CD8-positive, alpha-beta memory T cell (primary cell): ENCODE data around the gene NEK7. TPM values are rescaled to one million over a fixed set of nuclear protein-coding genes. Genes with fewer than 3 reads are reported as not detected.
"Not testable (repeated sequence)": the region's sequence is repeated elsewhere in the genome, so short reads cannot be mapped to it uniquely, and the experiment has no call there.

Experiments used
- CTCF ChIA-PET: fragments of 350-600 bp; sonication (Branson Sonifier 250); formaldehyde crosslinking; loops from one replicate; lab custom pipeline; 2021; ENCODE audit warnings: antibody characterized with exemption; lab: Charles Lee
- POLR2A ChIA-PET: fragments of 350-600 bp; sonication (Branson Sonifier 250); formaldehyde crosslinking; loops from one replicate; lab custom pipeline; 2021; ENCODE audit warnings: antibody characterized with exemption; lab: Charles Lee
- DNase-seq, 5 donors: peaks; one replicate each; pipeline versions ENCODE4 v3.0.0 to v3.0.0-alpha.2; 2020 to 2022; ENCODE audit warnings: mixed read lengths in 1 of 5
- H3K27ac ChIP-seq: one replicate; pipeline ENCODE4 v1.7.0; 2013; ENCODE audit warnings: low read depth, mild to moderate bottlenecking, low read length, moderate library complexity
- H3K27me3 ChIP-seq: 2 replicates; pipeline ENCODE4 v1.7.0; 2013; ENCODE audit warnings: low read length, mild to moderate bottlenecking; ENCODE audit not compliant: insufficient read depth, poor library complexity, severe bottlenecking
- H3K36me3 ChIP-seq: 2 replicates; pipeline ENCODE4 v1.7.0; 2013; ENCODE audit warnings: mild to moderate bottlenecking, low read length, moderate library complexity; ENCODE audit not compliant: insufficient read depth
- H3K4me1 ChIP-seq: 2 replicates; pipeline ENCODE4 v1.7.0; 2013; ENCODE audit warnings: mild to moderate bottlenecking, low read length, moderate library complexity; ENCODE audit not compliant: insufficient read depth
- H3K4me3 ChIP-seq: 2 replicates; pipeline ENCODE4 v1.7.0; 2013; ENCODE audit warnings: mild to moderate bottlenecking, low read length
- H3K9me3 ChIP-seq: 2 replicates; pipeline ENCODE4 v1.7.0; 2013; ENCODE audit warnings: mild to moderate bottlenecking, low read length
- H3K27ac Mint-ChIP-seq, 8 donors: one replicate each; pipeline ENCODE4 v1.8.0; 2020 to 2021; ENCODE audit warnings: mixed read lengths in 8 of 8, mild to moderate bottlenecking in 6 of 8, inconsistent platforms in 3 of 8, moderate library complexity in 3 of 8
- H3K27me3 Mint-ChIP-seq, 2 donors: one replicate each; pipeline ENCODE4 v1.8.0; 2020 to 2021; ENCODE audit warnings: mixed read lengths in 2 of 2, mild to moderate bottlenecking in 1 of 2, moderate library complexity in 1 of 2
- H3K36me3 Mint-ChIP-seq, 3 donors: one replicate each; pipeline ENCODE4 v1.8.0; 2020 to 2021; ENCODE audit warnings: mixed read lengths in 3 of 3, inconsistent platforms in 1 of 3, mild to moderate bottlenecking in 1 of 3
- H3K4me1 Mint-ChIP-seq, 3 donors: one replicate each; pipeline ENCODE4 v1.8.0; 2020 to 2021; ENCODE audit warnings: mixed read lengths in 3 of 3, inconsistent platforms in 1 of 3, mild to moderate bottlenecking in 1 of 3
- H3K4me3 Mint-ChIP-seq, 7 donors: one replicate each; pipeline ENCODE4 v1.8.0; 2020 to 2021; ENCODE audit warnings: mixed read lengths in 7 of 7, mild to moderate bottlenecking in 6 of 7, moderate library complexity in 4 of 7, inconsistent platforms in 2 of 7
- H3K9me3 Mint-ChIP-seq, 5 donors: one replicate each; pipeline ENCODE4 v1.8.0; 2020 to 2022; ENCODE audit warnings: mixed read lengths in 5 of 5, mild to moderate bottlenecking in 3 of 5, moderate library complexity in 2 of 5, inconsistent platforms in 1 of 5
- polyA plus RNA-seq: library from polyadenylated mRNA; unstranded; fragments of 300-500 nt; fragmentation: Illumina TruSeq; gene quantifications from one replicate; pipeline ENCODE4 v1.2.3, GENCODE V29; 2021
- total RNA-seq, 2 experiments: library from RNA; stranded (reverse); gene quantifications; one replicate each; pipeline ENCODE4 v1.2.3, GENCODE V29; 2021

NEK7 gene
- total and polyA plus RNA-seq, 3 experiments from 2014 or later, result 64.7 to 80.8 (median 68.6) TPM

- H3K4me3 ChIP-seq, result no peak overlapping the region
- H3K9me3 ChIP-seq, result no peaks in the 10 kb centered on the region
- ChIA-PET CTCF (no interaction called here), POLR2A (no interaction called here)
- Mint-ChIP-seq H3K9me3 (no peaks in the 10 kb centered on the region), H3K27me3 (no peaks in the 10 kb centered on the region), H3K36me3 (peaks cover 14 to 72% (median 27%) of the 10 kb centered on the region in 3 donors), H3K4me1 (peaks cover 27 to 31% (median 28%) of the 10 kb centered on the region in 3 donors), H3K4me3 (no peak overlapping the region), H3K27ac (peak overlapping the region in 1 of 8 donors; percentile 3)
- H3K27me3 ChIP-seq, result no peaks in the 10 kb centered on the region
- H3K4me1 ChIP-seq, result no peaks in the 10 kb centered on the region
- H3K36me3 ChIP-seq, result peaks cover 14% of the 10 kb centered on the region
- no peak for DNase-seq
- H3K27ac ChIP-seq, result no peak overlapping the region
Measured at GRCh38 chr1:198297281-198297680, 140.5 kb downstream of the NEK7 start.

GRCh38 chr1:198298640-198299039 lies 141.8 kb downstream of the NEK7 start:
- POLR2A ChIA-PET, result no interaction called here
- no peaks in the 10 kb centered on the region for H3K9me3 Mint-ChIP-seq
- H3K27ac ChIP-seq, result no peak overlapping the region
- H3K4me1 Mint-ChIP-seq, result peaks cover 28 to 29% (median 29%) of the 10 kb centered on the region in 3 donors
- no peak overlapping the region for H3K27ac Mint-ChIP-seq
- H3K36me3 Mint-ChIP-seq, result peaks cover 14 to 70% (median 25%) of the 10 kb centered on the region in 3 donors
- CTCF ChIA-PET, result no interaction called here
- no peak for DNase-seq
- H3K27me3 ChIP-seq, result no peaks in the 10 kb centered on the region
- peaks cover 14% of the 10 kb centered on the region for H3K36me3 ChIP-seq
- no peaks in the 10 kb centered on the region for H3K27me3 Mint-ChIP-seq
- H3K4me1 ChIP-seq, result no peaks in the 10 kb centered on the region
- no peak overlapping the region for H3K4me3 Mint-ChIP-seq
- no peak overlapping the region for H3K4me3 ChIP-seq
- H3K9me3 ChIP-seq, result no peaks in the 10 kb centered on the region

GRCh38 chr1:198300451-198300850 lies 143.7 kb downstream of the NEK7 start:
- POLR2A ChIA-PET, result no interaction called here
- no peaks in the 10 kb centered on the region for H3K9me3 ChIP-seq
- no peaks in the 10 kb centered on the region for H3K4me1 ChIP-seq
- H3K4me3 ChIP-seq, result no peak overlapping the region
- H3K9me3 Mint-ChIP-seq, result no peaks in the 10 kb centered on the region
- no peaks in the 10 kb centered on the region for H3K27me3 ChIP-seq
- CTCF ChIA-PET, result no interaction called here
- DNase-seq, result no peak
- H3K27me3 Mint-ChIP-seq, result no peaks in the 10 kb centered on the region
- H3K27ac Mint-ChIP-seq, result peak overlapping the region in 3 of 8 donors; percentile 14 to 41 (median 30)
- H3K4me1 Mint-ChIP-seq, result peaks cover 22 to 31% (median 27%) of the 10 kb centered on the region in 3 donors
- H3K27ac ChIP-seq, result no peak overlapping the region
- H3K4me3 Mint-ChIP-seq, result no peak overlapping the region
- peaks cover 14 to 62% (median 24%) of the 10 kb centered on the region in 3 donors for H3K36me3 Mint-ChIP-seq
- H3K36me3 ChIP-seq, result peaks cover 9% of the 10 kb centered on the region

GRCh38 chr1:198304431-198304830 lies 147.6 kb downstream of the NEK7 start:
- DNase-seq, result no peak
- Histone ChIP-seq H3K4me1 (no peaks in the 10 kb centered on the region), H3K27ac (no peak overlapping the region), H3K27me3 (no peaks in the 10 kb centered on the region), H3K9me3 (no peaks in the 10 kb centered on the region), H3K36me3 (peaks cover 3% of the 10 kb centered on the region), H3K4me3 (no peak overlapping the region)
- Mint-ChIP-seq H3K4me3 (no peak overlapping the region), H3K9me3 (peaks cover 0 to 4% (median 3%) of the 10 kb centered on the region in 5 donors), H3K27ac (no peak overlapping the region), H3K4me1 (peaks cover 18 to 25% (median 18%) of the 10 kb centered on the region in 3 donors), H3K36me3 (peaks cover 21 to 49% (median 29%) of the 10 kb centered on the region in 3 donors), H3K27me3 (no peaks in the 10 kb centered on the region)
- ChIA-PET POLR2A (no interaction called here), CTCF (no interaction called here)

- POLR2A ChIA-PET, H3K9me3 ChIP-seq, H3K27me3 Mint-ChIP-seq, H3K9me3 Mint-ChIP-seq, H3K4me1 ChIP-seq, H3K4me3 Mint-ChIP-seq, CTCF ChIA-PET, DNase-seq, H3K4me3 ChIP-seq, H3K36me3 ChIP-seq, H3K27me3 ChIP-seq, H3K27ac Mint-ChIP-seq, H3K27ac ChIP-seq: not testable (repeated sequence)
- H3K36me3 Mint-ChIP-seq, result peaks cover 11 to 48% (median 22%) of the 10 kb centered on the region in 3 donors
- peaks cover 37 to 39% (median 38%) of the 10 kb centered on the region in 3 donors for H3K4me1 Mint-ChIP-seq
Measured at GRCh38 chr1:198314817-198315216, 158.0 kb downstream of the NEK7 start.

GRCh38 chr1:198315331-198315730 lies 158.5 kb downstream of the NEK7 start:
- not testable (repeated sequence) for H3K27ac ChIP-seq, H3K9me3 Mint-ChIP-seq

GRCh38 chr1:198316546-198317100 lies 159.8 kb downstream of the NEK7 start:
- Histone ChIP-seq H3K27me3 (no peaks in the 10 kb centered on the region), H3K9me3 (no peaks in the 10 kb centered on the region), H3K36me3 (peaks cover 3% of the 10 kb centered on the region), H3K4me3 (no peak overlapping the region), H3K4me1 (no peaks in the 10 kb centered on the region), H3K27ac (no peak overlapping the region)
- H3K27ac Mint-ChIP-seq, result no peak overlapping the region
- H3K4me3 Mint-ChIP-seq, result no peak overlapping the region
- no peaks in the 10 kb centered on the region for H3K27me3 Mint-ChIP-seq
- H3K9me3 Mint-ChIP-seq, result no peaks in the 10 kb centered on the region
- ChIA-PET CTCF (no interaction called here), POLR2A (no interaction called here)
- peaks cover 37 to 40% (median 38%) of the 10 kb centered on the region in 3 donors for H3K4me1 Mint-ChIP-seq
- peaks cover 14 to 56% (median 27%) of the 10 kb centered on the region in 3 donors for H3K36me3 Mint-ChIP-seq
- DNase-seq, result no peak

More at GRCh38 chr1:198315331-198315730, 158.5 kb downstream of the NEK7 start:
- H3K27me3 Mint-ChIP-seq, H3K4me1 ChIP-seq, H3K9me3 ChIP-seq, POLR2A ChIA-PET, CTCF ChIA-PET, H3K36me3 ChIP-seq, DNase-seq, H3K4me3 ChIP-seq, H3K27me3 ChIP-seq: not testable (repeated sequence)
- Mint-ChIP-seq H3K27ac (peak overlapping the region in 6 of 8 donors; percentile 1 to 81 (median 9)), H3K4me3 (peak overlapping the region in 1 of 7 donors; percentile 10), H3K36me3 (peaks cover 11 to 48% (median 22%) of the 10 kb centered on the region in 3 donors), H3K4me1 (peaks cover 37 to 40% (median 38%) of the 10 kb centered on the region in 3 donors)

- Histone ChIP-seq H3K27ac (no peak overlapping the region), H3K27me3 (no peaks in the 10 kb centered on the region), H3K36me3 (peaks cover 3% of the 10 kb centered on the region), H3K9me3 (no peaks in the 10 kb centered on the region), H3K4me1 (no peaks in the 10 kb centered on the region), H3K4me3 (no peak overlapping the region)
- H3K27me3 Mint-ChIP-seq, result no peaks in the 10 kb centered on the region
- no peak overlapping the region for H3K4me3 Mint-ChIP-seq
- peaks cover 28 to 40% (median 32%) of the 10 kb centered on the region in 3 donors for H3K4me1 Mint-ChIP-seq
- peaks cover 14 to 56% (median 24%) of the 10 kb centered on the region in 3 donors for H3K36me3 Mint-ChIP-seq
- POLR2A ChIA-PET, result no interaction called here
- CTCF ChIA-PET, result no interaction called here
- no peaks in the 10 kb centered on the region for H3K9me3 Mint-ChIP-seq
- H3K27ac Mint-ChIP-seq, result peak overlapping the region in 5 of 8 donors; percentile 5 to 66 (median 42)
- DNase-seq, result no peak
Measured at GRCh38 chr1:198318085-198318484, 161.3 kb downstream of the NEK7 start.
